H9 (cell line): ENCODE data around the gene AHNAK2. TPM values are rescaled to one million over a fixed set of nuclear protein-coding genes. Genes with fewer than 3 reads are reported as not detected.

ENCODE experiments used
- DNase-seq: peaks from one replicate; pipeline ENCODE4 v3.0.0-alpha.2; 2017
- H2AFZ ChIP-seq: one replicate; pipeline ENCODE4 v1.6.1; 2013; ENCODE audit warnings: mild to moderate bottlenecking, low read length, control low read depth, moderate library complexity
- H2AK5ac ChIP-seq: 2 replicates; pipeline ENCODE4 v1.6.1; 2013; ENCODE audit warnings: low read length, control low read depth, mixed read lengths; ENCODE audit not compliant: insufficient read length
- H2BK120ac ChIP-seq: one replicate; pipeline ENCODE4 v1.6.1; 2013; ENCODE audit warnings: low read depth, mild to moderate bottlenecking, low read length, control low read depth, inconsistent platforms; ENCODE audit not compliant: poor library complexity, severe bottlenecking
- H2BK12ac ChIP-seq: 2 replicates; pipeline ENCODE4 v1.6.1; 2013; ENCODE audit warnings: low read length, control low read depth, mixed read lengths, low read depth; ENCODE audit not compliant: insufficient read length
- H2BK15ac ChIP-seq: 2 replicates; pipeline ENCODE4 v1.6.1; 2013; ENCODE audit warnings: low read depth, low read length, control low read depth
- H2BK20ac ChIP-seq: one replicate; pipeline ENCODE4 v1.6.1; 2013; ENCODE audit warnings: low read depth, mild to moderate bottlenecking, low read length, control low read depth, inconsistent platforms; ENCODE audit not compliant: poor library complexity, severe bottlenecking
- H2BK5ac ChIP-seq: 2 replicates; pipeline ENCODE4 v1.6.1; 2013; ENCODE audit warnings: low read length, control low read depth, mixed read lengths; ENCODE audit not compliant: insufficient read length
- H3K14ac ChIP-seq: 2 replicates; pipeline ENCODE4 v1.6.1; 2013; ENCODE audit warnings: low read length, control low read depth; ENCODE audit not compliant: insufficient read depth
- H3K18ac ChIP-seq: 2 replicates; pipeline ENCODE4 v1.6.1; 2013; ENCODE audit warnings: low read depth, mild to moderate bottlenecking, mixed read lengths, low read length, control low read depth; ENCODE audit not compliant: insufficient read length
- H3K23ac ChIP-seq: 2 replicates; pipeline ENCODE4 v1.6.1; 2013; ENCODE audit warnings: low read length, control low read depth, mixed read lengths, low read depth; ENCODE audit not compliant: insufficient read length
- H3K23me2 ChIP-seq: 2 replicates; pipeline ENCODE4 v1.6.1; 2013; ENCODE audit warnings: low read depth, mild to moderate bottlenecking, mixed read lengths, low read length, control low read depth; ENCODE audit not compliant: insufficient read length, poor library complexity, severe bottlenecking
- H3K27ac ChIP-seq: 2 replicates; pipeline ENCODE4 v1.5.1; 2013; ENCODE audit warnings: low read length, control low read depth, mixed read lengths, low read depth; ENCODE audit not compliant: insufficient read length
- H3K27me3 ChIP-seq: 2 replicates; pipeline ENCODE4 v1.6.1; 2013; ENCODE audit warnings: low read length, control low read depth, inconsistent platforms; ENCODE audit not compliant: insufficient read depth
- H3K4ac ChIP-seq: 2 replicates; pipeline ENCODE4 v1.6.1; 2013; ENCODE audit warnings: low read depth, mild to moderate bottlenecking, control low read depth, inconsistent platforms, low read length, moderate library complexity
- H3K4me1 ChIP-seq: 2 replicates; pipeline ENCODE4 v1.6.1; 2013; ENCODE audit warnings: low read length, control low read depth, inconsistent platforms; ENCODE audit not compliant: insufficient read depth
- H3K4me2 ChIP-seq: 2 replicates; pipeline ENCODE4 v1.6.1; 2013; ENCODE audit warnings: low read length, control low read depth, mixed read lengths; ENCODE audit not compliant: insufficient read length, insufficient read depth
- H3K56ac ChIP-seq: 2 replicates; pipeline ENCODE4 v1.6.1; 2013; ENCODE audit warnings: low read depth, mild to moderate bottlenecking, mixed read lengths, low read length, control low read depth; ENCODE audit not compliant: insufficient read length
- H3K79me1 ChIP-seq: 2 replicates; pipeline ENCODE4 v1.6.1; 2013; ENCODE audit warnings: low read depth, mild to moderate bottlenecking, moderate library complexity, low read length, control low read depth, inconsistent platforms; ENCODE audit not compliant: insufficient read depth, poor library complexity, severe bottlenecking
- H3K79me2 ChIP-seq: 2 replicates; pipeline ENCODE4 v1.6.1; 2013; ENCODE audit warnings: low read length, control low read depth, inconsistent platforms; ENCODE audit not compliant: insufficient read depth
- H3K9ac ChIP-seq: 2 replicates; pipeline ENCODE4 v1.6.1; 2013; ENCODE audit warnings: low read length, control low read depth, mixed read lengths; ENCODE audit not compliant: insufficient read length; ENCODE audit errors: extremely low read depth
- H3K9me3 ChIP-seq: one replicate; pipeline ENCODE4 v1.6.1; 2013; ENCODE audit warnings: low read depth, low read length, inconsistent platforms; ENCODE audit not compliant: control insufficient read depth
- H3T11ph ChIP-seq: one replicate; pipeline ENCODE4 v1.6.1; 2013; ENCODE audit warnings: mild to moderate bottlenecking, low read length, control low read depth, inconsistent platforms
- H4K20me1 ChIP-seq: one replicate; pipeline ENCODE4 v1.6.1; 2013; ENCODE audit not compliant: control insufficient read depth, insufficient read length, insufficient read depth
- H4K5ac ChIP-seq: 2 replicates; pipeline ENCODE4 v1.6.1; 2013; ENCODE audit warnings: low read depth, mild to moderate bottlenecking, mixed read lengths, low read length, control low read depth; ENCODE audit not compliant: insufficient read length
- H4K8ac ChIP-seq: replicated peaks from 2 replicates; pipeline ENCODE4 v1.6.1; 2013; ENCODE audit warnings: low read length, control low read depth, mixed read lengths, low read depth; ENCODE audit not compliant: insufficient read length
- H4K91ac ChIP-seq: 2 replicates; pipeline ENCODE4 v1.6.1; 2013; ENCODE audit warnings: low read depth, mild to moderate bottlenecking, moderate library complexity, mixed read lengths, low read length, control low read depth; ENCODE audit not compliant: insufficient read length
- H3K27ac Mint-ChIP-seq, 3 experiments: 2 replicates in 2 of 3; 3 replicates in 1 of 3; pipeline ENCODE4 v1.8.0; 2020 to 2021; ENCODE audit warnings: mixed read lengths in 3 of 3, mild to moderate bottlenecking in 1 of 3, moderate library complexity in 1 of 3
- H3K27me3 Mint-ChIP-seq: 2 replicates; pipeline ENCODE4 v1.8.0; 2021; ENCODE audit warnings: low read depth, mild to moderate bottlenecking, moderate library complexity, mixed read lengths
- H3K36me3 Mint-ChIP-seq, 3 experiments: 2 replicates in 2 of 3; 3 replicates in 1 of 3; pipeline ENCODE4 v1.8.0; 2020 to 2021; ENCODE audit warnings: low read depth in 3 of 3, mixed read lengths in 3 of 3; ENCODE audit not compliant: insufficient read depth in 1 of 3
- H3K4me1 Mint-ChIP-seq, 2 experiments: 2 replicates each; pipeline ENCODE4 v1.8.0; 2020; ENCODE audit warnings: mixed read lengths in 2 of 2
- H3K4me3 Mint-ChIP-seq, 2 experiments: 2 replicates in 1 of 2; 3 replicates in 1 of 2; pipeline ENCODE4 v1.8.0; 2020 to 2021; ENCODE audit warnings: mild to moderate bottlenecking in 2 of 2, mixed read lengths in 2 of 2, moderate library complexity in 1 of 2
- H3K9me3 Mint-ChIP-seq, 2 experiments: 2 replicates in 1 of 2; 3 replicates in 1 of 2; pipeline ENCODE4 v1.8.0; 2020; ENCODE audit warnings: mild to moderate bottlenecking in 2 of 2, mixed read lengths in 2 of 2, moderate library complexity in 1 of 2
- CTCF ChIP-seq: fragments of 200-600 bp; sonication (generic); conservative IDR thresholded peaks from 3 replicates; pipeline ENCODE4 v1.8.0; 2021; ENCODE audit warnings: antibody characterized with exemption, mild to moderate bottlenecking
- WGBS: extraction: QIAGEN DNeasy Blood & Tissue Kit; methylation state at CpG from one replicate; pipeline ENCODE4 v1.1.7; 2013; ENCODE audit warnings: missing lambda C conversion rate, low lambda C conversion rate, mixed read lengths; ENCODE audit not compliant: insufficient read length; ENCODE audit errors: extremely low coverage; 5-methylcytosine and 5-hydroxymethylcytosine counted together
- total RNA-seq: library from RNA; stranded (reverse); gene quantifications from 2 replicates; pipeline ENCODE4 v1.2.1, GENCODE V29; 2021

AHNAK2 gene
- total RNA-seq, 1 experiment from 2014 or later, result 2.8 TPM

GRCh38 chr14:104938436-104938835 lies 39.7 kb downstream of the AHNAK2 start:
- Histone ChIP-seq H2BK15ac (no peak overlapping the region), H3T11ph (no peak overlapping the region), H2BK20ac (no peak overlapping the region), H4K5ac (no peak overlapping the region), H3K9me3 (no peaks in the 10 kb centered on the region), H4K91ac (no peak overlapping the region), H3K27me3 (peaks cover 10% of the 10 kb centered on the region; the same call in 1 of the 2 replicates), H2BK5ac (no peak overlapping the region), H2BK120ac (no peak overlapping the region), H3K27ac (no peak overlapping the region), H3K14ac (no peak overlapping the region), H3K23ac (no peak overlapping the region), H3K9ac (no peak overlapping the region), H2AFZ (no peak overlapping the region), H3K4ac (no peak overlapping the region), H4K8ac (no peak overlapping the region), H2AK5ac (no peak overlapping the region), H2BK12ac (no peak overlapping the region), H3K4me1 (no peaks in the 10 kb centered on the region), H4K20me1 (no peaks in the 10 kb centered on the region), H3K4me2 (no peak overlapping the region), H3K18ac (no peak overlapping the region), H3K56ac (no peak overlapping the region), H3K23me2 (no peaks in the 10 kb centered on the region), H3K79me2 (no peaks in the 10 kb centered on the region), H3K79me1 (no peaks in the 10 kb centered on the region)
- Mint-ChIP-seq H3K36me3 (no peaks in the 10 kb centered on the region), H3K4me3 (no peak overlapping the region), H3K27ac (no peak overlapping the region), H3K4me1 (peaks cover 0 to 7% of the 10 kb centered on the region in 2 experiments; a peak in 2 of 4 replicates), H3K27me3 (peaks cover 73% of the 10 kb centered on the region), H3K9me3 (peaks cover 0 to 6% of the 10 kb centered on the region in 2 experiments; a peak in 2 of 5 replicates)
- no CpG with 5 or more reads among the region's 2 CpGs for WGBS
- DNase-seq, result no peak
- TF ChIP-seq CTCF, result no peak
